GM12892 (cell line): Measurements from ENCODE around the gene NUCB2.

ENCODE experiments used
- POLR2A ChIP-seq: IDR thresholded peaks from 2 replicates; pipeline ENCODE4 v1.6.1; 2011; ENCODE audit warnings: low read depth, low read length, control low read depth
- POLR2AphosphoS5 ChIP-seq: IDR thresholded peaks from 2 replicates; pipeline ENCODE4 v1.6.1; 2011; ENCODE audit warnings: low read depth, low read length, control low read depth
- TAF1 ChIP-seq: IDR thresholded peaks from 2 replicates; pipeline ENCODE4 v1.6.1; 2011; ENCODE audit warnings: low read depth, mild to moderate bottlenecking, control low read depth, low read length, borderline replicate concordance

GRCh38 chr11:17328871-17329494 lies 52.4 kb downstream of the NUCB2 start:
- TF ChIP-seq POLR2A (no peak), POLR2AphosphoS5 (no peak), TAF1 (no peak)
